GM12878 (cell line): ENCODE data around the gene MAP3K5. TPM values are rescaled to one million over a fixed set of nuclear protein-coding genes. Genes with fewer than 3 reads are reported as not detected.

Source experiments
- ATAC-seq: fragments of 200-7000 bp; cut with Tn5 transposase; 3 replicates; pipeline ENCODE4 v1.9.1; 2020; ENCODE audit warnings: mild to moderate bottlenecking, moderate library complexity
- BruUV-seq: library from RNA; stranded (reverse); fragments of 400-500 nt; replicated peaks from 2 replicates; lab custom pipeline; 2021; lab: Mats Ljungman, UMichigan
- CTCF ChIA-PET: fragments of 300-600 bp; sonication (Branson Sonifier 250); formaldehyde crosslinking; extraction: SDS; loops from one replicate; lab custom pipeline; 2021; ENCODE audit warnings: inconsistent platforms; lab: Yijun Ruan, JAX
- POLR2A ChIA-PET: fragments of 350-600 bp; formaldehyde crosslinking; extraction: SDS; loops from one replicate; lab custom pipeline; 2021; ENCODE audit warnings: inconsistent platforms; lab: Charles Lee
- RAD21 ChIA-PET: fragments of 300-600 bp; sonication (Branson Sonifier 250); formaldehyde crosslinking; loops from one replicate; lab custom pipeline; 2023; ENCODE audit warnings: antibody characterized with exemption; ENCODE audit not compliant: unreplicated experiment; lab: Charles Lee
- SMC1A ChIA-PET: fragments of 300-600 bp; sonication (Branson Sonifier 250); formaldehyde crosslinking; loops from one replicate; lab custom pipeline; 2023; ENCODE audit not compliant: unreplicated experiment, uncharacterized antibody; lab: Charles Lee
- DNase-seq: peaks from one replicate; pipeline ENCODE4 v3.0.0-alpha.2; 2011; ENCODE audit warnings: low read depth, low spot score
- FAIRE-seq: peaks from 3 replicates; lab custom pipeline; 2011; peaks lifted over from hg19 to GRCh38; lab: Jason Lieb, UNC
- H2AFZ ChIP-seq: 2 replicates; pipeline ENCODE4 v1.6.0; 2011; ENCODE audit warnings: low read depth, low read length, control low read depth; ENCODE audit not compliant: control insufficient read depth
- H3K27ac ChIP-seq: 2 replicates; pipeline ENCODE4 v1.5.1; 2011; ENCODE audit warnings: control low read depth; ENCODE audit not compliant: control insufficient read depth, insufficient read depth
- H3K27me3 ChIP-seq, 2 experiments: replicated peaks in 1 of 2; 2 replicates each; pipeline versions ENCODE4 v1.6.0 to v1.6.1; 2011; ENCODE audit warnings: low read length in 1 of 2; ENCODE audit not compliant: control insufficient read depth in 2 of 2, insufficient read depth in 2 of 2
- H3K36me3 ChIP-seq, 2 experiments: 2 replicates each; pipeline ENCODE4 v1.5.1; 2011; ENCODE audit warnings: low read length in 1 of 2; ENCODE audit not compliant: control insufficient read depth in 2 of 2, insufficient read depth in 2 of 2
- H3K4me1 ChIP-seq: 2 replicates; pipeline ENCODE4 v1.6.1; 2011; ENCODE audit warnings: mild to moderate bottlenecking, low read length, moderate library complexity, mixed read lengths; ENCODE audit not compliant: control insufficient read depth, insufficient read depth
- H3K4me2 ChIP-seq: 2 replicates; pipeline ENCODE4 v1.6.0; 2011; ENCODE audit warnings: control low read depth; ENCODE audit not compliant: control insufficient read depth, insufficient read depth
- H3K4me3 ChIP-seq: fragments of 200-600 bp; sonication (generic); 2 replicates; pipeline ENCODE4 v1.5.1; 2016
- H3K79me2 ChIP-seq: 2 replicates; pipeline ENCODE4 v1.6.0; 2011; ENCODE audit warnings: low read length; ENCODE audit not compliant: control insufficient read depth, insufficient read depth
- H3K9ac ChIP-seq: 2 replicates; pipeline ENCODE4 v1.8.0; 2011; ENCODE audit warnings: low read length, control low read depth, mixed read lengths; ENCODE audit not compliant: control insufficient read depth, insufficient read depth
- H3K9me3 ChIP-seq: replicated peaks from 3 replicates; pipeline ENCODE4 v1.5.1; 2011; ENCODE audit warnings: mild to moderate bottlenecking, low read length; ENCODE audit not compliant: control insufficient read depth, insufficient read depth
- H4K20me1 ChIP-seq: 2 replicates; pipeline ENCODE4 v1.6.0; 2011; ENCODE audit not compliant: control insufficient read depth, insufficient read depth
- BRCA1 ChIP-seq: IDR thresholded peaks from 2 replicates; pipeline ENCODE4 v1.6.1; 2011; ENCODE audit warnings: low read depth, low read length, improper control_type of control experiment
- CBX5 ChIP-seq: sonication (generic); IDR thresholded peaks from 2 replicates; pipeline ENCODE4 v1.6.1; 2016; ENCODE audit warnings: low read depth, moderate library complexity, mild to moderate bottlenecking, inconsistent platforms
- CEBPB ChIP-seq, 2 experiments: fragments of 150-350 bp in 1 of 2; IDR thresholded peaks; 2 replicates each; pipeline ENCODE4 v1.6.1; 2012 to 2014; ENCODE audit warnings: low read depth in 2 of 2, low read length in 2 of 2, borderline replicate concordance in 1 of 2, inconsistent platforms in 1 of 2
- EGR1 ChIP-seq, 2 experiments: IDR thresholded peaks; 1 replicate in 1 of 2; 2 replicates in 1 of 2; pipeline ENCODE4 v1.6.1; 2011 to 2012; ENCODE audit warnings: low read depth in 2 of 2, low read length in 2 of 2, borderline replicate concordance in 1 of 2, mild to moderate bottlenecking in 1 of 2, moderate library complexity in 1 of 2
- GATAD2B ChIP-seq: fragments of 450-650 bp; conservative IDR thresholded peaks from 2 replicates; pipeline ENCODE4 v1.6.1; 2017; ENCODE audit warnings: low read depth, mild to moderate bottlenecking, moderate library complexity
- HDAC6 ChIP-seq: fragments of 200-600 bp; sonication (generic); IDR thresholded peaks from one replicate; pipeline ENCODE4 v1.8.0; 2017; ENCODE audit warnings: antibody characterized with exemption; ENCODE audit not compliant: unreplicated experiment
- IRF3 ChIP-seq: fragments of 450-650 bp; IDR thresholded peaks from 2 replicates; pipeline ENCODE4 v1.6.1; 2014; ENCODE audit warnings: mild to moderate bottlenecking
- IRF5 ChIP-seq: fragments of 450-650 bp; IDR thresholded peaks from 2 replicates; pipeline ENCODE4 v1.6.1; 2017; ENCODE audit warnings: borderline replicate concordance
- KDM1A ChIP-seq: fragments of 200-600 bp; sonication (generic); IDR thresholded peaks from 2 replicates; pipeline ENCODE4 v1.6.1; 2016; ENCODE audit warnings: borderline replicate concordance
- LARP7 ChIP-seq: fragments of 450-650 bp; IDR thresholded peaks from 2 replicates; pipeline ENCODE4 v1.6.1; 2017; ENCODE audit warnings: mild to moderate bottlenecking
- NFXL1 ChIP-seq: fragments of 450-650 bp; IDR thresholded peaks from 2 replicates; pipeline ENCODE4 v1.6.1; 2017; ENCODE audit warnings: antibody characterized with exemption, mild to moderate bottlenecking, borderline replicate concordance
- NR2C1 ChIP-seq: fragments of 450-650 bp; IDR thresholded peaks from 2 replicates; pipeline ENCODE4 v1.6.1; 2017; ENCODE audit warnings: antibody characterized with exemption, mild to moderate bottlenecking, moderate library complexity
- POLR2A ChIP-seq: IDR thresholded peaks from 2 replicates; pipeline ENCODE4 v1.6.1; 2011; ENCODE audit warnings: low read depth, mild to moderate bottlenecking, low read length
- POU2F2 ChIP-seq: IDR thresholded peaks from 3 replicates; pipeline ENCODE4 v1.6.1; 2011; ENCODE audit warnings: low read depth, mild to moderate bottlenecking, low read length, borderline replicate concordance
- RCOR1 ChIP-seq: conservative IDR thresholded peaks from 2 replicates; pipeline ENCODE4 v1.6.1; 2012; ENCODE audit warnings: low read depth, low read length, improper control_type of control experiment
- SP1 ChIP-seq: IDR thresholded peaks from one replicate; pipeline ENCODE4 v1.6.1; 2011; ENCODE audit warnings: low read depth, low read length
- STAT3 ChIP-seq: IDR thresholded peaks from 2 replicates; pipeline ENCODE4 v1.6.1; 2011; ENCODE audit warnings: low read depth, low read length, improper control_type of control experiment
- TCF7 ChIP-seq: IDR thresholded peaks from 2 replicates; pipeline ENCODE4 v1.6.1; 2014; ENCODE audit warnings: antibody characterized with exemption, borderline replicate concordance
- WGBS: methylation state at CpG from one replicate; pipeline ENCODE4 v1.1.6; 2016; ENCODE audit warnings: low lambda C conversion rate; ENCODE audit not compliant: insufficient replicate concordance, insufficient coverage; ENCODE audit errors: missing lambda C conversion rate; 5-methylcytosine and 5-hydroxymethylcytosine counted together
- in situ Hi-C: fragments of 300-500 bp; cut with MboI; formaldehyde crosslinking; loops from 9 replicates; pipeline ENCODE4 v1.14.3; 2018; ENCODE audit warnings: mixed read lengths
- intact Hi-C: fragments of 100-400 bp; cut with micrococcal nuclease; formaldehyde crosslinking; loops from one replicate; pipeline ENCODE4 v1.14.2; 2022; ENCODE audit not compliant: unreplicated experiment
- polyA plus RNA-seq, 11 experiments: library from polyadenylated mRNA; depleted of rRNA in 4 of 11; unstranded in 6 of 11; stranded (reverse) in 5 of 11; fragments of >200 nt; fragmentation: Nextera tagmentation in 4 of 11; fragmentation: Illumina TruSeq in 1 of 11; extraction: Ambion mirVana in 4 of 11; extraction: Trizol in 1 of 11; gene quantifications; 1 replicate in 1 of 11; 2 replicates in 10 of 11; pipeline versions ENCODE4 v1.2.1 to v1.2.3, GENCODE V29; 2011 to 2016; ENCODE audit warnings: inconsistent platforms in 2 of 11, missing spikeins in 2 of 11, low read depth in 1 of 11
- total RNA-seq, 4 experiments: library from RNA; depleted of rRNA in 3 of 4; stranded (reverse); fragments of >200 nt in 3 of 4; fragmentation: Illumina TruSeq in 1 of 4; extraction: Trizol in 1 of 4; gene quantifications; 2 replicates each; pipeline versions ENCODE4 v1.2.1 to v1.2.3, GENCODE V29; 2013 to 2021

The MAP3K5 gene
- total and polyA plus RNA-seq, 10 of the 15 experiments (the other 5 are each of a cell fraction or from before 2014, with no cell fraction given): 5.4 to 34.3 (median 26.4) TPM

DNA sequence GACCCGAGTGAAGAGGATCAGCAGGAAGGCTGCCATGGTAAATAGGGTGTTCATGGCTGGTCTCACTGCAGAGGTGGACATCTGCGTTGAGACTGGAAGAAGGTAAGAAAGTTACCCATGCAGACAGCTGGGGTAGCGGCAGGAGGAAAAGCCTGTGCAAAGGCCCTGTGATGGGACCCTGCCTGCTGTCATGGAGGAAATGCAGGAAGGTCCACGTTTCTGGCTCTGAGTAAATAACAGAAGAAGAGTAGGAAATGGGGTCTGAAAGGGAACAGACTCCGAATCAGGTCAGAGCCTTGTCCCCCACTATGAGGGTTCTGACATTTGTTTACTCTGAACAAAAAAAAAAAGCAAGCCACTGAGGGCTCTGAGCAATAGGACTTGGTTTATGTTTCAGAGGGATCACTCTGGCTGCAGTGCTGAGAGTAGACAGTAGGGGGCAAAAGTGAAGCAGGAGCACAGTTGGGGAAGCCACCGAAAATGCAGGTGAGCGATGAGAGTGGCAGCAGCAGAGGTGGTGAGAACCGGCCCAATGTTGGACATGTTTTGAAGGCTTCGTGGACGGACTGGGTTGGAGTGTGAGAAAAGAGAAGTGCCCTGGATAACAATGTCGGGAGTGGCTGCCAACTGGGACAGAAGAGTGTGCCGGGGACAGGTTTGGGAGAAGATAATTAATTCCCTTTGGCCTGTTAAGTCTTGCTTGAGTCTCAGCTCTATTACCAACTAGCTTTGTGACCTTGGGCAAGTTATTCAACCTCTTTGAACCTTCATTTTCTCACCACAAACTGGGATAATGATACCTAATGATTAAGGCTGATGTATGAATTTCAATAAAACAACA is 184.1 kb downstream of the MAP3K5 start (continued):
- TF ChIP-seq IRF3: no peak
- TF ChIP-seq LARP7: no peak
- no peak for TF ChIP-seq KDM1A

DNA sequence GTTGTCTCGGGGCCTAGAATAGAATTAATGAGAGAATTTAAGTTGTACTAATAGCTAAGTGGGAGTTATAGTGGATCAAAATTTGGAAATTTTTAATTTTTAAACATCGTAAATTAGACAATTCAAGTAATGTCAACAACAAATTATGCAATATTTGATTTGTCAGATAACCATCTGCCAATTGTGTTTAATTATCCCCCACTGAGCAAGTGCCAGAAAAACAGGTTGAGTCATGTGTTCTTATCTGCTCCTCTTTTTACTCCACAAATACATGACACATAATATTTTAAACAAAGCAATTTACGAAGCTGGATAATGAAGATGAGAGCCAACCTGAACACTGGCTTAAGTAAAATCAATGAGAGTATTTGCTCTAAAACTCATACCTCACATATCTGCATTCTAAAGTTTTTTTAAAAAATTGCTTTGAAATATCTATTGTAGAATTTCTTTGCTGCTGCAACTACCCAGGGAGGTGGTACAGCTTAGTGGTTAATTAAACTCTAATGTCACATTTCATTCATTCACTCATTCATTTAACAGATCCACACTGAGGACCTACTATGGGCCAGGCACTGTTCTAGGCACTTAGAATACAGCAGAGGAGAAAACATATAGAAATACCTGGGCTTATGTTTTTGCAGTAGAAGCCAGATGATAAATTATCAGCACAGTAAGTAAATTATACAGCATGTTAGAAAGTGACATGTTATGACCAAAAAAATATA is 184.9 kb downstream of the MAP3K5 start:
- ChIA-PET SMC1A (interaction anchor here (0.8 to 1.3 kb wide), 6 partner anchors 16 to 185 kb away, joined by 3 to 5 read pairs (median 3); partner anchors contain the start of gene MAP3K5), POLR2A (no interaction called here)
- ATAC-seq: no peak
- no peak for TF ChIP-seq POU2F2
- TF ChIP-seq TCF7: no peak
- TF ChIP-seq STAT3: no peak
- no peak for TF ChIP-seq NR2C1
- no peak for TF ChIP-seq EGR1 (IDR thresholded peaks at IDR 0.05; ENCODE audit: borderline replicate concordance in 1 of 2, low read depth in 2 of 2, low read length in 2 of 2)
- no peak for TF ChIP-seq RCOR1
- no peak for TF ChIP-seq BRCA1
- no peak for TF ChIP-seq SP1
- no peak for TF ChIP-seq CBX5
- TF ChIP-seq HDAC6: no peak
- TF ChIP-seq NFXL1: no peak
- TF ChIP-seq POLR2A: no peak
- no peak for TF ChIP-seq CEBPB (IDR thresholded peaks at IDR 0.05; ENCODE audit: borderline replicate concordance in 1 of 2, low read depth in 2 of 2, low read length in 2 of 2)
- TF ChIP-seq IRF5: no peak
- TF ChIP-seq GATAD2B: no peak

More for the DNA sequence above, 184.9 kb downstream of the MAP3K5 start:
- Histone ChIP-seq H4K20me1 (no peaks in the 10 kb centered on the region), H2AFZ (no peak overlapping the region), H3K79me2 (no peaks in the 10 kb centered on the region), H3K27me3 (no peaks in the 10 kb centered on the region), H3K4me3 (no peak overlapping the region), H3K27ac (no peak overlapping the region), H3K36me3 (peaks cover 4 to 40% of the 10 kb centered on the region in 2 experiments), H3K9ac (no peak overlapping the region), H3K4me2 (no peak overlapping the region), H3K4me1 (no peaks in the 10 kb centered on the region), H3K9me3 (no peaks in the 10 kb centered on the region)
- CTCF ChIA-PET: interaction anchor here (0.6 to 1.7 kb wide), 14 partner anchors 8 to 333 kb away, joined by 3 to 6 read pairs (median 4); partner anchors contain the start of gene MAP3K5
- whole genome bisulfite sequencing: 96% methylated on average over 3 of the region's 3 CpGs
- in situ Hi-C loops: no loop called here
- no peak for DNase-seq
- BruUV-seq: no TSS peak
- intact Hi-C loops: no loop called here
- RAD21 ChIA-PET: interaction anchor here (1.0 to 1.3 kb wide), 3 partner anchors 9 to 185 kb away, joined by 3 to 4 read pairs (median 3); partner anchors contain the start of gene MAP3K5
- no peak for FAIRE-seq
